ENCODE measurements around the gene CEP83.
A peak's percentile ranks its signal among the peaks of the same experiment; 100 is the strongest.
"Not testable (repeated sequence)": the region's sequence is repeated elsewhere in the genome, so short reads cannot be mapped to it uniquely, and the experiment has no call there.

The CEP83 gene

DNA sequence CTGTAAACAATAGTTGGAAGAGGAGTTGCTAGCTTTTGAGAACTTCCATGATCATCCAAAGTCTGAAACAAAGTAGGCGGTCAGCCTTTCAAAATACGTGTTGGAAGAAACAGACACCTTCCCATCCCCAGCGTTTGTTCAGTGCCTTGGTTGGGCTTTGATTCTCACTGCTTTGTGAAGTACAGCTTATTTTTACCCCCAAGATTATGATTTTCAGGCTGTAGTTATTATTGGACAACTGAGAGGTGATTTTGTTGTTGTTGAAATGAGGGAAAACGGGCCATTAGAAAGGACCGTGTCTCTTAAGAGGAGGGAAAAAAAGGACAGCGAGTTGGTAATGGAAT lies 921 bp upstream of the CEP83 start:
- peak overlapping the region; percentile 84 for H3K27ac ChIP-seq
- TF ChIP-seq, protein P1, sequence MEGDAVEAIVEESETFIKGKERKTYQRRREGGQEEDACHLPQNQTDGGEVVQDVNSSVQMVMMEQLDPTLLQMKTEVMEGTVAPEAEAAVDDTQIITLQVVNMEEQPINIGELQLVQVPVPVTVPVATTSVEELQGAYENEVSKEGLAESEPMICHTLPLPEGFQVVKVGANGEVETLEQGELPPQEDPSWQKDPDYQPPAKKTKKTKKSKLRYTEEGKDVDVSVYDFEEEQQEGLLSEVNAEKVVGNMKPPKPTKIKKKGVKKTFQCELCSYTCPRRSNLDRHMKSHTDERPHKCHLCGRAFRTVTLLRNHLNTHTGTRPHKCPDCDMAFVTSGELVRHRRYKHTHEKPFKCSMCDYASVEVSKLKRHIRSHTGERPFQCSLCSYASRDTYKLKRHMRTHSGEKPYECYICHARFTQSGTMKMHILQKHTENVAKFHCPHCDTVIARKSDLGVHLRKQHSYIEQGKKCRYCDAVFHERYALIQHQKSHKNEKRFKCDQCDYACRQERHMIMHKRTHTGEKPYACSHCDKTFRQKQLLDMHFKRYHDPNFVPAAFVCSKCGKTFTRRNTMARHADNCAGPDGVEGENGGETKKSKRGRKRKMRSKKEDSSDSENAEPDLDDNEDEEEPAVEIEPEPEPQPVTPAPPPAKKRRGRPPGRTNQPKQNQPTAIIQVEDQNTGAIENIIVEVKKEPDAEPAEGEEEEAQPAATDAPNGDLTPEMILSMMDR (conservative IDR thresholded peaks at IDR 0.05): no peak

DNA sequence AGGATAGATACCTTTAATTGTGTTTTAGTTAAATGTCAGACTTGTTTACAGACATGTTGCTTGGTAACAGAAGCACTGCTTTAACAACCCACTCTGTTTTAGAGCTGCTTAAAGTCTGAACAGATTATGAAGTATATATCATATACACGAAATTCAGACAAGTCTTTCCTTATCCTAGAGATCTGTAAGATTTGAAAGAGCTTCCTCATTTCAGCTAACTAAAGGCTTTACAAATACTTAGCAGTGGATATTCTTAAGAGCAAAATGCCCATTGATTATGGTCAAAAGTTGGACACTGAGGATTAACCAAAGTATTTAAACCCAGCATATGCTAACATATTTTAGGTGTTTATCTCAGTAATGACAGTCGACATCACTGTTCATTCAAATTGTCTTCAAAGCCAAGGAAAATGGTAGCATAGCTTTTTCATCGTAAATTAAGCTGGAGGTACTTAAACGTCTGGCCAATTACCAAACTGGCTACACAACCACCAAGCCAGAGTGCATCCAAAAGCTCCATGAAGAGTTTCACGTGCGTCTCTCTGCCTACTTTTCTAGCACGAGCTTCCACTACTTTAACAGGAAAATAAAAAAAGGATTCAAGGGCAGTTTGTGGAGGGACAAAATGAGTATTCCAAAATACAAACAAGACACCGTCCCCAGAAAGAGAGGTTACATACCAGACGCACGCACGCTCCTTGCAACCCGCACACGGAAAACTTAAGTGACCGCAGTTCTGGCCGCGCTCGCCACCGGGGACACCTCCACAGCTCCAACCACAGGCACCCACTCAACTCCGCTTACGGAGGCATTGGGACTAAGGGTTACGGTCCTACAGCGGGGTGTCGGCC lies 565 bp downstream of the CEP83 start:
- H3K27ac ChIP-seq: peak overlapping the region; percentile 84
- TF ChIP-seq, protein P1 (conservative IDR thresholded peaks at IDR 0.05): no peak

DNA sequence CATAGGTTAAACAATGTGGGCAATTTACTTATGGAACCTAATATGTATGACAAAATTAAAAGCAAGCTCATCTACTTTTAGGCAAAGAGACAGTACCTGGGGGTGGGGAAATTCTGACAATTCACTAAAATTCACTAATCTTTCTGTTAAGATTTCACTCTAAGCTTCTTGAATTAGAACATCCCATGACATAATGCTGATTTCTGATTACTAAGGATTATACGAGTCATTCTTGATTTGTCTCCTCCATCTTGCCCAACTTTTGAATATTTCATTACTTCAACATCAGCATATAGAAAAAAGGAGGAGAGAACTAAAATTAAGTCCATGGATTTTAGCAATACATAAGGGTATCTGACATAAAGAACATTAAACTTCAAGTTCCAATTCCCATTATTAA lies 2.4 kb downstream of the CEP83 start:
- TF ChIP-seq, protein P1 (conservative IDR thresholded peaks at IDR 0.05): no peak
- no peak overlapping the region for H3K27ac ChIP-seq

DNA sequence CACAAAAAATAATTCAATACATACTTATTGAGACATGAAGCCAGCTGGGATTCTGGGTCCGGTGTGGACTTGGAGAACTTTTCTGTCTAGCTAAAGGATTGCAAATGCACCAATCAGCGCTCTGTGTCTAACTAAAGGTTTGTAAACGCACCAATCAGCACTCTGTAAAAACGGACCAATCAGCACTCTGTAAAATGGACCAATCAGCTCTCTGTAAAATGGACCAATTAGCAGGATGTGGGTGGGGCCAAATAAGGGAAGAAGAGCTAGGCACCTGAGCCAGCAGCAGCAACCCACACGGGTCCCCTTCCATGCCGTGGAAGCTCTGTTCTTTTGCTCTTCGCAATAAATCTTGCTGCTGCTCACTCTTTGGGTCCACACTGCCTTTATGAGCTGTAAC lies 5.3 kb downstream of the CEP83 start:
- not testable (repeated sequence) for H3K27ac ChIP-seq

DNA sequence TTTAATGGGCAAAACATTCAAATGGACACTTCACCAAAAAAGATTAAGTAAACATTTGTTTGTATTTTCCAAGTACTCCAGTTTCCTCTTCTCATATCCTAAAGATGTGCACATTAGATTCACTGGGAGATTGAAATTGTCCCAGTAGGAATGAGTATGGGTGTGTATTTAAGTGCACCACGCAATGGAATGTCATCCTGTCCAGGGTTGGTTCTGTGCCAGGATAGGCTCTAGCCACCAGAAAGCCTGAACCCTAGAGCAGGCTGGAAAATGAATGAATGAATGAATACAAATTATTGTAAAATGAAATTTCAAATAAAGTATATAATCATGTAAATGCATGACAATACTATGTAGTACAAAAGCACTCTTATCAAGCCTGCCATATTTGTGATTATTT lies 14.0 kb downstream of the CEP83 start:
- H3K27ac ChIP-seq: no peak overlapping the region
- TF ChIP-seq, protein P1 (conservative IDR thresholded peaks at IDR 0.05): no peak

DNA sequence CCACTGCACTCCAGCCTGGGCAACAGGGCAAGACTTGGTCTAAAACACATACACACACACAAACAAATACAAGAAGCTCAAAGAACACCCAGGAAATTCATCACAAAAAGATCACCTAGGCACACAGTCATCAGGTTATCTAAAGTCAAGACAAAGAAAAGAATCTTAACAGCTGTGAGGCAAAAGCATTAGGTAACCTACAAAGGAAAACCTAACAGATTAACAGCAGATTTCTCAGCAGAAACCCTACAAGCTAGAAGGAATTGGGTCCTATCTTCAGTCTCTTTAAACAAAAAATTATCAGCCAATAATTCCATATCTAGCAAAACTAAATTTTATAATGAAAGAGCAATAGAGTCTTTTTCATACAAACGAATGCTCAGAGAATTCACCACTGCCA lies 22.4 kb downstream of the CEP83 start:
- H3K27ac ChIP-seq: no peak overlapping the region
- TF ChIP-seq, protein P1 (conservative IDR thresholded peaks at IDR 0.05): no peak

DNA sequence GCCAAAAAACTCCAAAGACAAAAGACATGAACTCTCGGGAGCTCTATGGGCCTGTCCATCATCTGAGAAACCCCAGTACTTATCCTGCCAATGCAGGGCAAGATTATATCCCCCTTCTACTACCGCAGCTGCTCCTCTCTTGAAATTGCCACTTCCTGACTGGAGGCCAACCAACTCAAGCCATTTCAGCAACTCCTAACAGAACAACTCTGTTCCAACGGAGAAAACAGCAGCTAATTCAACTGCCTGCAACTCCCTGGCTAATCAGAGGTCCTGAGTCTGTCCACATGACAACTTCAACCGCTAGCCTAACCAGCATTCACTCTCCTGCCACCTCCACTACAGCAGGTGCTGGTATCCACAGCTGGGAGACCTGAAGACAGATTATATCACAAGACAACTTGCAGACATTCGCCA lies 24.1 kb downstream of the CEP83 start:
- TF ChIP-seq, protein P1 (conservative IDR thresholded peaks at IDR 0.05): no peak

DNA sequence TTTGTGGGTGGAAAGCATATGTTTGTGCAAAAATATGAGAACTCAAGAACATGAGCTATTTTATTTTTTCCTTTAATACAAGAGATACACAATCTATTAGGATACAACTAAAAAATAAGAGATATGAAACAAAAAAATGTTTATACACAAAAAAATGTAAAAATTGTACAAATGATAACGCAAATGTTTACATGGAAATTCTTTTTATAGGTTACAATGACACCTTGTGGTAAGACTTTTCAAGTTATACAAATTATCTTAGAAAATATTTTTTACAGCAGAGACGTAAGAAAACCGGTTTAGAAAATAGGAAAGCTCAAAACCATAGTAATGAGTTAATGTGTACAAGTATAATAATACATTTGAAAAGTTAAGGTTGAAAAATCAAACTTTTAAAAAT lies 25.5 kb downstream of the CEP83 start:
- TF ChIP-seq, protein P1 (conservative IDR thresholded peaks at IDR 0.05): peak; percentile 53
- peak overlapping the region; percentile 47 for H3K27ac ChIP-seq

More for the DNA sequence above, 24.1 kb downstream of the CEP83 start:
- no peak overlapping the region for H3K27ac ChIP-seq
